ENCODE measurements around the gene MORC2. TPM values are rescaled to one million over a fixed set of nuclear protein-coding genes. Genes with fewer than 3 reads are reported as not detected.

The MORC2 gene
- total and polyA plus RNA-seq, 4 donors, result 4.2 to 12.0 (median 9.8) TPM

- Histone ChIP-seq H3K9ac (ENCODE audit: low read depth in 1 of 2, low read length in 2 of 2) (no peak overlapping the region), H3K9me3 (ENCODE audit: control insufficient read depth in 4 of 4, low read length in 3 of 4) (no peaks in the 10 kb centered on the region), H3K27me3 (ENCODE audit: control insufficient read depth in 4 of 4, insufficient read depth in 4 of 4, low read length in 3 of 4) (no peaks in the 10 kb centered on the region), H3K36me3 (ENCODE audit: control insufficient read depth in 4 of 4, insufficient read depth in 3 of 4, low read depth in 1 of 4, low read length in 3 of 4) (peaks cover 7 to 22% (median 9%) of the 10 kb centered on the region in 4 donors), H3K4me1 (ENCODE audit: control insufficient read depth in 4 of 4, insufficient read depth in 4 of 4, low read length in 3 of 4) (no peaks in the 10 kb centered on the region), H3K27ac (ENCODE audit: low read depth in 1 of 2, low read length in 2 of 2) (no peak overlapping the region), H3K4me3 (ENCODE audit: low read depth in 1 of 3, low read length in 3 of 3) (no peak overlapping the region)
- no peak for DNase-seq (ENCODE audit: low spot score)
- 95% methylated on average over 4 of the region's 4 CpGs for WGBS
- no peak for TF ChIP-seq TAF1 (conservative IDR thresholded peaks at IDR 0.05)
- no peak for TF ChIP-seq SP1 (IDR thresholded peaks at IDR 0.05)
- no peak for TF ChIP-seq RAD21 (IDR thresholded peaks at IDR 0.05)
- TF ChIP-seq CTCF (IDR thresholded peaks at IDR 0.05; ENCODE audit: low read depth, low read length, missing input control), result no peak
- TF ChIP-seq EGR1 (IDR thresholded peaks at IDR 0.05; ENCODE audit: low read depth in 2 of 2), result no peak
- TF ChIP-seq FOXA2 (IDR thresholded peaks at IDR 0.05), result no peak
- TF ChIP-seq NR2F2 (IDR thresholded peaks at IDR 0.05), result no peak
- TF ChIP-seq GABPA (IDR thresholded peaks at IDR 0.05 in 1 of 2, conservative IDR thresholded peaks at IDR 0.05 in 1 of 2), result no peak
- TF ChIP-seq HNF4A (conservative IDR thresholded peaks at IDR 0.05), result no peak
- no peak for TF ChIP-seq HNF4G (IDR thresholded peaks at IDR 0.05)
- TF ChIP-seq RXRA (IDR thresholded peaks at IDR 0.05), result no peak
- TF ChIP-seq YY1 (IDR thresholded peaks at IDR 0.05), result no peak
- TF ChIP-seq, protein P1, sequence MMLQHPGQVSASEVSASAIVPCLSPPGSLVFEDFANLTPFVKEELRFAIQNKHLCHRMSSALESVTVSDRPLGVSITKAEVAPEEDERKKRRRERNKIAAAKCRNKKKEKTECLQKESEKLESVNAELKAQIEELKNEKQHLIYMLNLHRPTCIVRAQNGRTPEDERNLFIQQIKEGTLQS (IDR thresholded peaks at IDR 0.05), result no peak
These were observed 13.4 kb downstream of the MORC2 start for GRCh38 chr22:30955153-30955552.

DNA sequence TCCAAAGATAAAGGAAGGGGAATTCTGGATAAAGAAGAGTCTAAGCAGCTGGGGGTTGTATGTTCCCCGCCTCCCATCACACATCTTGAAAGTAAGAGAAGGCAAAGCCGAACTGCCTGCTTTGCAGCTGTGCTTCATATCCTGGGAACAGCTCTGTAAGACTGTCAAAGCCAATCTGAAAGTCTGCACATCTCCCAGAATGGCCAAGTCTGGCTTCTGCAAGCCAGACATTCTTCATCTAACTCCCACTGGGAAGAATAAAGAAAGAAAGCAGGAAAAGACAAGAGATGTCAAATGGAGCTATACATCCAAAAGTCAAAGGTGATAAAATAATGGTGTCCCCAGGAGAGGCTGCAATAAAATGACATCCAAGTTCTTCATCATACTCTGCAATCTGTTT is 15.4 kb downstream of the MORC2 start:
- Histone ChIP-seq H3K9ac (ENCODE audit: low read depth in 1 of 2, low read length in 2 of 2) (no peak overlapping the region), H3K9me3 (ENCODE audit: control insufficient read depth in 4 of 4, low read length in 3 of 4) (no peaks in the 10 kb centered on the region), H3K36me3 (ENCODE audit: control insufficient read depth in 4 of 4, insufficient read depth in 3 of 4, low read depth in 1 of 4, low read length in 3 of 4) (peaks cover 11 to 41% (median 25%) of the 10 kb centered on the region in 4 donors), H3K4me3 (ENCODE audit: low read depth in 1 of 3, low read length in 3 of 3) (no peak overlapping the region), H3K4me1 (ENCODE audit: control insufficient read depth in 4 of 4, insufficient read depth in 4 of 4, low read length in 3 of 4) (no peaks in the 10 kb centered on the region), H3K27me3 (ENCODE audit: control insufficient read depth in 4 of 4, insufficient read depth in 4 of 4, low read length in 3 of 4) (no peaks in the 10 kb centered on the region), H3K27ac (ENCODE audit: low read depth in 1 of 2, low read length in 2 of 2) (no peak overlapping the region)
- 98% methylated on average over 2 of the region's 2 CpGs for WGBS
- no peak for TF ChIP-seq EGR1 (IDR thresholded peaks at IDR 0.05; ENCODE audit: low read depth in 2 of 2)
- TF ChIP-seq, protein P2, sequence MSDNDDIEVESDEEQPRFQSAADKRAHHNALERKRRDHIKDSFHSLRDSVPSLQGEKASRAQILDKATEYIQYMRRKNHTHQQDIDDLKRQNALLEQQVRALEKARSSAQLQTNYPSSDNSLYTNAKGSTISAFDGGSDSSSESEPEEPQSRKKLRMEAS (IDR thresholded peaks at IDR 0.05), result no peak
- TF ChIP-seq TAF1 (conservative IDR thresholded peaks at IDR 0.05), result no peak
- TF ChIP-seq RXRA (IDR thresholded peaks at IDR 0.05), result no peak
- no peak for TF ChIP-seq SP1 (IDR thresholded peaks at IDR 0.05)
- TF ChIP-seq ZBTB33 (IDR thresholded peaks at IDR 0.05), result no peak
- TF ChIP-seq RAD21 (IDR thresholded peaks at IDR 0.05), result no peak
- no peak for DNase-seq (ENCODE audit: low spot score)
